GM12874 (cell line): ENCODE results near the gene FANCC.

ENCODE experiments used
- CTCF ChIP-seq: IDR thresholded peaks from 2 replicates; pipeline ENCODE4 v1.5.1; 2011; ENCODE audit warnings: low read depth, mild to moderate bottlenecking, control low read depth, low read length, moderate library complexity; ENCODE audit not compliant: insufficient read depth

FANCC gene

GRCh38 chr9:95171596-95171995, 145.9 kb downstream of the FANCC start:
- TF ChIP-seq CTCF = no peak

GRCh38 chr9:95171001-95171400, 146.5 kb downstream of the FANCC start:
- no peak for TF ChIP-seq CTCF

- peak; percentile 88 for TF ChIP-seq CTCF
Measured at GRCh38 chr9:95167998-95168397, 149.5 kb downstream of the FANCC start.

GRCh38 chr9:95165004-95165403, 152.5 kb downstream of the FANCC start:
- no peak for TF ChIP-seq CTCF

GRCh38 chr9:95157481-95158151, 159.9 kb downstream of the FANCC start:
- TF ChIP-seq CTCF = no peak

- TF ChIP-seq CTCF = no peak
Measured at GRCh38 chr9:95156074-95156473, 161.4 kb downstream of the FANCC start.

GRCh38 chr9:95155220-95155619, 162.3 kb downstream of the FANCC start:
- TF ChIP-seq CTCF = no peak
